OCI-LY3 (cell line): Measurements from ENCODE around the gene SIK3.

Experiments used
- CTCF ChIP-seq: fragments of 200-600, 300-600 bp; sonication (generic); IDR thresholded peaks from 2 replicates; pipeline ENCODE4 v1.5.1; 2014; ENCODE audit warnings: antibody characterized with exemption, low read length, low read depth
- EZH2phosphoT487 ChIP-seq: fragments of 200-600 bp; shearing (Covaris generic); IDR thresholded peaks from 2 replicates; pipeline ENCODE4 v1.6.1; 2018; ENCODE audit warnings: antibody characterized with exemption, mixed run types, low read depth

- TF ChIP-seq CTCF, result no peak
- no peak for TF ChIP-seq EZH2phosphoT487
Observed at GRCh38 chr11:117005758-117006157, 92.5 kb downstream of the SIK3 start.
